ENCODE results near the gene WFDC2. TPM values are rescaled to one million over a fixed set of nuclear protein-coding genes. Genes with fewer than 3 reads are reported as not detected.

Gene WFDC2
- total and polyA plus RNA-seq, 2 of the 4 experiments (the other 2 are of a cell fraction) = not detected

DNA sequence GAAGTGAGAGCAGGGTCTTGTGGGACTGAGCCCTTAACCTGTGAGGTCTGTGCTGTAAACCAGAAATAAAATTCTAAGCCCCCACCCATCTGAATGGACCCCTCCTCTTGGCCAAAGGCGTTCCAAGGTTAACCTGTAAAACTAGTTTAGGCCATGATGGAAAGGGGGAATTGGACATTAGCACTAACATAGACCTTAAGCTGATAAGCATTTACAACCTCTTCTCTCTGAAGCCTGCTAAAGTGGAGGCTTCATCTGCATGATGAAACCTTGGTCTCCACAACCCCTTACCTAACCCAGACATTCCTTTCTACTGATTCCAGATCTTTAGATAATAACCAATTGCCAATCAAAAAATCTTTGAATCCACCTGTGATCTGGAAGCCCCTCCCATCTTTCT, 27.8 kb upstream of the WFDC2 start:
- H3K23ac ChIP-seq (ENCODE audit: low read depth, low read length) = no peak overlapping the region
- BruUV-seq (replicated peaks) = no TSS peak
- no peak for TF ChIP-seq BHLHE40 (IDR thresholded peaks at IDR 0.05; ENCODE audit: low read depth, low read length)
- TF ChIP-seq, protein P1, sequence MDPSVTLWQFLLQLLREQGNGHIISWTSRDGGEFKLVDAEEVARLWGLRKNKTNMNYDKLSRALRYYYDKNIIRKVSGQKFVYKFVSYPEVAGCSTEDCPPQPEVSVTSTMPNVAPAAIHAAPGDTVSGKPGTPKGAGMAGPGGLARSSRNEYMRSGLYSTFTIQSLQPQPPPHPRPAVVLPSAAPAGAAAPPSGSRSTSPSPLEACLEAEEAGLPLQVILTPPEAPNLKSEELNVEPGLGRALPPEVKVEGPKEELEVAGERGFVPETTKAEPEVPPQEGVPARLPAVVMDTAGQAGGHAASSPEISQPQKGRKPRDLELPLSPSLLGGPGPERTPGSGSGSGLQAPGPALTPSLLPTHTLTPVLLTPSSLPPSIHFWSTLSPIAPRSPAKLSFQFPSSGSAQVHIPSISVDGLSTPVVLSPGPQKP (IDR thresholded peaks at IDR 0.05; ENCODE audit: borderline replicate concordance, low read depth, low read length) = no peak
- TF ChIP-seq RFX5 (IDR thresholded peaks at IDR 0.05; ENCODE audit: low read depth, low read length) = no peak
- TF ChIP-seq MAZ (IDR thresholded peaks at IDR 0.05; ENCODE audit: borderline replicate concordance, low read depth, low read length) = no peak

More for the DNA sequence above, 27.8 kb upstream of the WFDC2 start:
- Histone ChIP-seq H3K14ac (replicated peaks; ENCODE audit: low read depth, low read length) (no peak overlapping the region), H3K27ac (ENCODE audit: insufficient read depth, low read length) (no peak overlapping the region), H3K4me2 (ENCODE audit: low read depth, low read length) (no peak overlapping the region), H3K4me3 (ENCODE audit: insufficient read depth, low read depth, low read length) (no peak overlapping the region), H3K4me1 (ENCODE audit: control insufficient read depth, insufficient read depth, low read length) (no peaks in the 10 kb centered on the region), H2AFZ (replicated peaks; ENCODE audit: low read length, poor library complexity) (no peak overlapping the region), H3K36me3 (ENCODE audit: control insufficient read depth, insufficient read depth, low read length) (no peaks in the 10 kb centered on the region), H2BK5ac (ENCODE audit: low read depth, low read length, poor library complexity, severe bottlenecking) (no peak overlapping the region), H3K27me3 (ENCODE audit: control insufficient read depth, insufficient read depth, low read length) (peaks cover 20% of the 10 kb centered on the region), H2AK9ac (replicated peaks; ENCODE audit: low read depth, low read length, poor library complexity) (no peak overlapping the region), H3K9ac (ENCODE audit: low read depth, low read length) (no peak overlapping the region), H2BK20ac (ENCODE audit: low read depth, low read length) (no peak overlapping the region), H4K8ac (ENCODE audit: low read depth in 2 of 2, low read length in 2 of 2) (no peak overlapping the region), H3K9me3 (ENCODE audit: control insufficient read depth, insufficient read depth, low read length) (no peaks in the 10 kb centered on the region), H3K79me1 (ENCODE audit: low read depth in 1 of 2, low read length in 2 of 2) (no peaks in the 10 kb centered on the region), H2BK120ac (ENCODE audit: low read depth, low read length) (no peak overlapping the region), H2BK15ac (ENCODE audit: low read depth, low read length) (no peak overlapping the region), H3K18ac (ENCODE audit: low read depth, low read length) (no peak overlapping the region), H4K91ac (ENCODE audit: insufficient read depth, low read depth, low read length) (no peak overlapping the region), H3K4ac (ENCODE audit: low read depth, low read length) (no peak overlapping the region), H3K9me1 (ENCODE audit: insufficient read depth, low read length) (no peaks in the 10 kb centered on the region), H4K20me1 (ENCODE audit: insufficient read depth, low read length) (no peaks in the 10 kb centered on the region), H4K5ac (ENCODE audit: low read depth, low read length) (no peak overlapping the region), H2AK5ac (ENCODE audit: low read depth, low read length) (no peak overlapping the region), H3K56ac (ENCODE audit: extremely low read depth, insufficient read depth, low read length) (no peak overlapping the region)
- CTCF ChIA-PET = no interaction called here
- in situ Hi-C loops (cut with MboI; ENCODE audit: low sequenced_read_pairs) = no loop called here
- ATAC-seq (ENCODE audit: low read depth) = no peak
- dilution Hi-C loops (cut with HindIII; ENCODE audit: low sequenced_read_pairs, unreplicated experiment) = no loop called here
- WGBS, 2 experiments (ENCODE audit: extremely low coverage in 2 of 2, insufficient read length in 1 of 2) = no CpG with 5 or more reads among the region's 1 CpG
- no peak for DNase-seq
- POLR2A ChIA-PET (ENCODE audit: unreplicated experiment) = no interaction called here
- intact Hi-C loops (cut with micrococcal nuclease) = no loop called here

Data from IMR-90 (cell line).